HEK293 (cell line): ENCODE measurements around the gene DLGAP5.

Experiments
- CTCF ChIA-PET: fragments of 350-600 bp; formaldehyde crosslinking; extraction: SDS; loops from one replicate; lab custom pipeline; 2021; ENCODE audit warnings: antibody characterized with exemption; lab: Yijun Ruan, JAX
- POLR2A ChIA-PET: fragments of 300-600 bp; formaldehyde crosslinking; extraction: SDS; loops from one replicate; lab custom pipeline; 2020; ENCODE audit warnings: antibody characterized with exemption, inconsistent platforms; lab: Yijun Ruan, JAX
- H3K27ac ChIP-seq: fragments of 200-500 bp; sonication (Bioruptor generic); 2 replicates; pipeline ENCODE4 v1.5.1; 2014; ENCODE audit warnings: low read depth, low read length, control low read depth, inconsistent platforms; ENCODE audit errors: extremely low read depth
- H3K36me3 ChIP-seq, 2 experiments: fragments of 200-500 bp in 1 of 2; sonication (Bioruptor generic) in 1 of 2; 1 replicate in 1 of 2; 2 replicates in 1 of 2; pipeline ENCODE4 v1.5.1; 2014 to 2017; ENCODE audit warnings: inconsistent platforms in 2 of 2, low read length in 2 of 2; ENCODE audit not compliant: control insufficient read depth in 2 of 2, insufficient read depth in 1 of 2
- H3K4me1 ChIP-seq: fragments of 200-500 bp; sonication (Bioruptor generic); 2 replicates; pipeline ENCODE4 v1.5.1; 2014; ENCODE audit warnings: mild to moderate bottlenecking, low read length, inconsistent platforms; ENCODE audit not compliant: control insufficient read depth, insufficient read depth
- H3K4me3 ChIP-seq: 2 replicates; pipeline ENCODE4 v1.5.1; 2011; ENCODE audit warnings: low read depth, mild to moderate bottlenecking, control low read depth, low read length, moderate library complexity
- H3K9me3 ChIP-seq: fragments of 200-500 bp; sonication (Bioruptor generic); 2 replicates; pipeline ENCODE4 v1.5.1; 2014; ENCODE audit warnings: low read depth, low read length, inconsistent platforms; ENCODE audit not compliant: control insufficient read depth, insufficient read depth
- AEBP2 ChIP-seq: fragments of 450-650 bp; formaldehyde crosslinking; IDR thresholded peaks from 2 replicates; pipeline ENCODE4 v1.5.1; 2016; ENCODE audit warnings: missing biosample characterization, missing genetic modification characterization, borderline replicate concordance
- GLIS1 ChIP-seq: fragments of 450-650 bp; formaldehyde crosslinking; IDR thresholded peaks from 2 replicates; pipeline ENCODE4 v1.5.1; 2016; ENCODE audit warnings: missing biosample characterization, missing genetic modification characterization
- KLF1 ChIP-seq: fragments of 450-650 bp; formaldehyde crosslinking; IDR thresholded peaks from 2 replicates; pipeline ENCODE4 v1.5.1; 2016; ENCODE audit warnings: missing biosample characterization, missing genetic modification characterization
- KLF10 ChIP-seq: fragments of 450-650 bp; IDR thresholded peaks from 2 replicates; pipeline ENCODE4 v1.5.1; 2018; ENCODE audit warnings: missing biosample characterization, mild to moderate bottlenecking, missing genetic modification characterization
- KLF7 ChIP-seq: fragments of 450-650 bp; formaldehyde crosslinking; IDR thresholded peaks from 2 replicates; pipeline ENCODE4 v1.5.1; 2016; ENCODE audit warnings: missing biosample characterization, missing genetic modification characterization, borderline replicate concordance
- PRDM1 ChIP-seq: fragments of 450-650 bp; formaldehyde crosslinking; IDR thresholded peaks from 2 replicates; pipeline ENCODE4; 2016; ENCODE audit warnings: missing biosample characterization, missing genetic modification characterization
- SETDB1 ChIP-seq: IDR thresholded peaks from one replicate; pipeline ENCODE4 v1.6.1; 2017; ENCODE audit warnings: mild to moderate bottlenecking, low read length, moderate library complexity, mixed read lengths; ENCODE audit not compliant: insufficient read length
- ZBTB21 ChIP-seq: fragments of 450-650 bp; formaldehyde crosslinking; IDR thresholded peaks from 2 replicates; pipeline ENCODE4 v1.5.1; 2017; ENCODE audit warnings: missing biosample characterization, missing genetic modification characterization
- ZBTB7A ChIP-seq: fragments of 450-650 bp; formaldehyde crosslinking; IDR thresholded peaks from 2 replicates; pipeline ENCODE4 v1.5.1; 2016; ENCODE audit warnings: low read depth, missing biosample characterization, missing genetic modification characterization
- ZFP41 ChIP-seq: fragments of 450-650 bp; formaldehyde crosslinking; IDR thresholded peaks from 2 replicates; pipeline ENCODE4 v1.5.1; 2016; ENCODE audit warnings: missing biosample characterization, missing genetic modification characterization, borderline replicate concordance
- ZNF121 ChIP-seq: fragments of 450-650 bp; formaldehyde crosslinking; IDR thresholded peaks from 2 replicates; pipeline ENCODE4 v1.5.1; 2016; ENCODE audit warnings: missing biosample characterization, missing genetic modification characterization
- ZNF148 ChIP-seq: fragments of 450-650 bp; formaldehyde crosslinking; IDR thresholded peaks from 2 replicates; pipeline ENCODE4 v1.5.0; 2017; ENCODE audit warnings: missing biosample characterization, missing genetic modification characterization, borderline replicate concordance
- ZNF202 ChIP-seq: fragments of 450-650 bp; formaldehyde crosslinking; IDR thresholded peaks from 2 replicates; pipeline ENCODE4 v1.5.1; 2016; ENCODE audit warnings: missing biosample characterization, missing genetic modification characterization, borderline replicate concordance
- ZNF23 ChIP-seq: fragments of 450-650 bp; formaldehyde crosslinking; IDR thresholded peaks from 2 replicates; pipeline ENCODE4 v1.5.1; 2016; ENCODE audit warnings: missing biosample characterization, missing genetic modification characterization, borderline replicate concordance
- ZNF324 ChIP-seq: fragments of 450-650 bp; formaldehyde crosslinking; IDR thresholded peaks from 2 replicates; pipeline ENCODE4 v1.5.1; 2016; ENCODE audit warnings: missing biosample characterization, missing genetic modification characterization
- ZNF48 ChIP-seq: fragments of 450-650 bp; formaldehyde crosslinking; IDR thresholded peaks from 2 replicates; pipeline ENCODE4 v1.5.1; 2016; ENCODE audit warnings: missing biosample characterization, missing genetic modification characterization
- ZNF510 ChIP-seq: fragments of 450-650 bp; formaldehyde crosslinking; IDR thresholded peaks from 2 replicates; pipeline ENCODE4 v1.5.1; 2018; ENCODE audit warnings: mild to moderate bottlenecking, missing genetic modification characterization, missing biosample characterization; ENCODE audit not compliant: insufficient replicate concordance
- ZNF621 ChIP-seq: fragments of 450-650 bp; formaldehyde crosslinking; IDR thresholded peaks from 2 replicates; pipeline ENCODE4 v1.5.1; 2017; ENCODE audit warnings: missing biosample characterization, missing genetic modification characterization
- ZNF677 ChIP-seq: fragments of 450-650 bp; IDR thresholded peaks from 2 replicates; pipeline ENCODE4 v1.5.0; 2018; ENCODE audit warnings: missing biosample characterization, mild to moderate bottlenecking, missing genetic modification characterization, moderate library complexity
- ZNF704 ChIP-seq: fragments of 450-650 bp; formaldehyde crosslinking; IDR thresholded peaks from 2 replicates; pipeline ENCODE4 v1.5.1; 2016; ENCODE audit warnings: missing biosample characterization, missing genetic modification characterization
- ZSCAN30 ChIP-seq: fragments of 450-650 bp; IDR thresholded peaks from 2 replicates; pipeline ENCODE4 v1.5.1; 2018; ENCODE audit warnings: missing biosample characterization, mild to moderate bottlenecking, missing genetic modification characterization, moderate library complexity
- ZXDB ChIP-seq: fragments of 450-650 bp; formaldehyde crosslinking; IDR thresholded peaks from 2 replicates; pipeline ENCODE4 v1.5.1; 2016; ENCODE audit warnings: missing biosample characterization, missing genetic modification characterization
- TF ChIP-seq, protein P1 (sequence below): fragments of 450-650 bp; formaldehyde crosslinking; IDR thresholded peaks from 2 replicates; pipeline ENCODE4 v1.5.1; 2016; ENCODE audit warnings: missing biosample characterization, missing genetic modification characterization
- TF ChIP-seq, protein P2 (sequence below): fragments of 450-650 bp; formaldehyde crosslinking; optimal IDR thresholded peaks from 2 replicates; pipeline ENCODE3; 2016; ENCODE audit warnings: missing biosample characterization, mild to moderate bottlenecking, missing genetic modification characterization

The DLGAP5 gene

DNA sequence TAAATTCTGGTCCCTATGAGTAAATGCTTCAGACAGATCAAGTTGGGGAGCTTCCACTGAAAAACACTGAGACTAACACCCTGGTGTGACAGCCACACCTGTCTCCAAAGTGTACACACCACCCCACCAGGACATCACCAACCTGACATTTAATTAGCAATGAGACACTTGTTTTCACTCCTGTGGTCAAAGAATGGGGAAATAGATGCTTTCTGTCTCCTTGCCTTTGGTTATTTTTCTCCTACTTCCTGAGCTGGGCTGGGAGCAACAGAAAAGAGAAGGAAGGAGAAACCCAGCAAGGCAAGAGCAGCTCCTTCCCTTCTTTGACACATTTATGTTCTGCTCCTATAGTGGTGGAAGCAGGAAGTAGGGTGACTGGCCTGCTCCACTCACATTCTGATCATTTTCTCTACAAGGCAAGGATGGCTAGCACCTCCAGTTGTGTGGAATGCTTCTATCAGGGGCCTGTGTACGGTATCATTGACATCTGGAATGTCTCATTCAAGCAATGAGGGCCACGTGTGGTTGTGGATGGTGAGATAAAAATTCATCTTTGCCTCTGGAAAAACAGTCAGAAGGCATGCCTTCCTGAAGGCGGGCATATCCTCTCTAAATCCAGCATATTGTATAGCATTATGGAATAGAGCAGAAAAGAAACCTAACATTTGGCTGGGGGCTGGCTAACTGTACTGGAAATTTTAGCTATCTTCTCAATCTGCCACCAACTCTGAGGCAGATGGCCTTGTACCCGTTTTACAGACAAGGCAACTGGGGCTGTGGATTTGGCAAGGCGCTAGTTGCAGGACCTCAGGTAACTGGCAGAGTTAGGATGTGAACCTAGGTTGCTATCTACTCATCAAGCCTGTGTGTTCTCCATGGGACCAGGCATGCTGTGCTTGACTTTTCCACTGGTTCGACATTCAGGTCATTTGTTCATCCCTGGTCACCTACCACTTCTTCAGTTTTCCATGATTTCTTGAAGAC lies 87.1 kb downstream of the DLGAP5 start:
- Histone ChIP-seq H3K36me3 (no peaks in the 10 kb centered on the region), H3K4me3 (no peak overlapping the region), H3K27ac (0 out of 2 replicates have a peak overlapping the region, but pooled peaks have one; percentile 54), H3K4me1 (peaks cover 15% of the 10 kb centered on the region), H3K9me3 (no peaks in the 10 kb centered on the region)
- TF ChIP-seq ZNF621 (tag by site-specific recombination) (no peak), ZBTB21 (tag by site-specific recombination) (no peak), PRDM1 (tag by site-specific recombination) (no peak), ZNF324 (no peak), KLF10 (tag by site-specific recombination) (no peak), SETDB1 (peak; percentile 41), ZFP41 (no peak), KLF1 (no peak)
- CTCF ChIA-PET, result interaction anchor here (0.6 to 2.5 kb wide), 4 partner anchors 11 to 142 kb away, joined by 3 to 9 read pairs (median 4); no protein-coding TSS in a partner anchor
- POLR2A ChIA-PET, result interaction anchor here (0.7 to 1.2 kb wide), 2 partner anchors 18 to 25 kb away, joined by 3 to 5 read pairs; partner anchors contain the start of gene LGALS3

DNA sequence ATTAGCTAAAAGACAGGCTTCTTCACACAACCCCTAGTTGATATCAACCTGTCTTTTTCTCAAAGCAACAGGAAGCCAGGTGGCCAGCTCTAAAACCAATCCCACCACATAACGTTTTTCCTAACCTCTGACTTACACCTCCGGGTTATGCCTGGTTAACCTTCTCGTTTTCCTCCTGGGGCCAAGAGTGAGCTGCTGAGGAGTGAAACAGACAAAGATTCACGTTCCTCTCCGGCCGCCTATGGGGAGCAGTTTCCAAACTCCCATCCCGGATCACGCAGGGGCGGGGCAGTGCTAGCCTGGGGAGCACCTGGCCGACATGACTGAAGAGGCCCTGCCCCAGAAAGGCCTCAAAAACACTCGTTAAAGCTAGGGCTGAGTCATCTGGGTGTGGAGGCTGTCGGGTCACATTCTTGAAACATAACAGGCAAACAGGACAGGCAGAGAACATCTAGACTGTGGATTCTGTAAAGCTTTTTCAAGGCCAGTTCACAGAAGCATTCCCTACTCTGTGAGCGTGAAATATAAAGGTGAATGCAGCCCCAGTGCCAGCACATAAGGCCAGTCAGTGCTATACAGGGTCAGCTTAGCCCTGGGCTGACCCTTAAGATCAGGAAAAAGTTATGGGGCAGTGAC lies 88.3 kb downstream of the DLGAP5 start:
- ChIA-PET POLR2A (interaction anchor here (0.7 to 1.3 kb wide), 7 partner anchors 8 to 52 kb away, joined by 3 to 9 read pairs (median 3); partner anchors contain the start of genes LGALS3 and MAPK1IP1L), CTCF (interaction anchor here (0.6 to 2.5 kb wide), 6 partner anchors 10 to 168 kb away, joined by 3 to 9 read pairs (median 4); no protein-coding TSS in a partner anchor)
- TF ChIP-seq ZNF704 (tag by site-specific recombination) (no peak), ZBTB7A (tag by site-specific recombination) (no peak), ZNF23 (tag by site-specific recombination) (no peak), ZXDB (tag by site-specific recombination) (0 out of 2 replicates have a peak, but pooled peaks have one; percentile 33), ZNF48 (tag by site-specific recombination) (no peak), AEBP2 (tag by site-specific recombination) (no peak), KLF1 (peak; percentile 81), ZNF202 (tag by site-specific recombination) (no peak), ZNF121 (tag by site-specific recombination) (no peak), GLIS1 (tag by site-specific recombination) (0 out of 2 replicates have a peak, but pooled peaks have one; percentile 18), SETDB1 (no peak), KLF7 (no peak), ZNF510 (no peak), ZNF677 (no peak), ZSCAN30 (tag by site-specific recombination) (no peak; the same call in 1 of the 2 replicates), ZNF148 (no peak)
- TF ChIP-seq, protein P1, sequence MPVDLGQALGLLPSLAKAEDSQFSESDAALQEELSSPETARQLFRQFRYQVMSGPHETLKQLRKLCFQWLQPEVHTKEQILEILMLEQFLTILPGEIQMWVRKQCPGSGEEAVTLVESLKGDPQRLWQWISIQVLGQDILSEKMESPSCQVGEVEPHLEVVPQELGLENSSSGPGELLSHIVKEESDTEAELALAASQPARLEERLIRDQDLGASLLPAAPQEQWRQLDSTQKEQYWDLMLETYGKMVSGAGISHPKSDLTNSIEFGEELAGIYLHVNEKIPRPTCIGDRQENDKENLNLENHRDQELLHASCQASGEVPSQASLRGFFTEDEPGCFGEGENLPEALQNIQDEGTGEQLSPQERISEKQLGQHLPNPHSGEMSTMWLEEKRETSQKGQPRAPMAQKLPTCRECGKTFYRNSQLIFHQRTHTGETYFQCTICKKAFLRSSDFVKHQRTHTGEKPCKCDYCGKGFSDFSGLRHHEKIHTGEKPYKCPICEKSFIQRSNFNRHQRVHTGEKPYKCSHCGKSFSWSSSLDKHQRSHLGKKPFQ (tag by site-specific recombination), result no peak
- TF ChIP-seq, protein P2, sequence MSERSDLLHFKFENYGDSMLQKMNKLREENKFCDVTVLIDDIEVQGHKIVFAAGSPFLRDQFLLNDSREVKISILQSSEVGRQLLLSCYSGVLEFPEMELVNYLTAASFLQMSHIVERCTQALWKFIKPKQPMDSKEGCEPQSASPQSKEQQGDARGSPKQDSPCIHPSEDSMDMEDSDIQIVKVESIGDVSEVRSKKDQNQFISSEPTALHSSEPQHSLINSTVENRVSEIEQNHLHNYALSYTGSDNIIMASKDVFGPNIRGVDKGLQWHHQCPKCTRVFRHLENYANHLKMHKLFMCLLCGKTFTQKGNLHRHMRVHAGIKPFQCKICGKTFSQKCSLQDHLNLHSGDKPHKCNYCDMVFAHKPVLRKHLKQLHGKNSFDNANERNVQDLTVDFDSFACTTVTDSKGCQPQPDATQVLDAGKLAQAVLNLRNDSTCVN, result no peak

More for the DNA sequence above, 88.3 kb downstream of the DLGAP5 start:
- H3K9me3 ChIP-seq, result no peaks in the 10 kb centered on the region
- no peak overlapping the region; the same call in 1 of the 2 replicates for H3K4me3 ChIP-seq
- no peaks in the 10 kb centered on the region for H3K36me3 ChIP-seq
- peak overlapping the region; percentile 54 for H3K27ac ChIP-seq
- peaks cover 15% of the 10 kb centered on the region for H3K4me1 ChIP-seq
